Bronchial epithelial cell (primary cell): Measurements from ENCODE around the gene PIP5KL1. TPM values are rescaled to one million over a fixed set of nuclear protein-coding genes. Genes with fewer than 3 reads are reported as not detected.

Experiments
- DNase-seq: peaks from one replicate; pipeline ENCODE4 v3.0.0-alpha.2; 2010; ENCODE audit warnings: low read depth
- FAIRE-seq: peaks from 2 replicates; lab custom pipeline; 2011; peaks lifted over from hg19 to GRCh38; lab: Jason Lieb, UNC
- H3K27me3 ChIP-seq: 2 replicates; pipeline ENCODE4 v1.5.1; 2011; ENCODE audit warnings: low read length; ENCODE audit not compliant: control insufficient read depth, insufficient read depth
- H3K36me3 ChIP-seq: 2 replicates; pipeline ENCODE4 v1.5.1; 2011; ENCODE audit warnings: low read length; ENCODE audit not compliant: control insufficient read depth, insufficient read depth
- H3K4me3 ChIP-seq: 2 replicates; pipeline ENCODE4 v1.5.1; 2011; ENCODE audit warnings: mild to moderate bottlenecking, low read depth, low read length, control low read depth
- CTCF ChIP-seq: IDR thresholded peaks from 2 replicates; pipeline ENCODE4 v1.5.1; 2011; ENCODE audit warnings: mild to moderate bottlenecking, moderate library complexity, low read length, control low read depth, inconsistent platforms; ENCODE audit not compliant: insufficient read depth, severe bottlenecking
- total RNA-seq: library from RNA; depleted of rRNA; stranded (reverse); fragments of >200 nt; gene quantifications from 2 replicates; pipeline ENCODE4 v1.2.1, GENCODE V29; 2014

PIP5KL1 gene
- total RNA-seq, 1 donor from 2014 or later: 2.1 TPM

- FAIRE-seq (no peak), DNase-seq (no peak)
- Histone ChIP-seq H3K4me3 (no peak overlapping the region), H3K27me3 (no peaks in the 10 kb centered on the region), H3K36me3 (no peaks in the 10 kb centered on the region)
- no peak for TF ChIP-seq CTCF
These were observed 51.8 kb downstream of the PIP5KL1 start for GRCh38 chr9:127878652-127879390.

- FAIRE-seq (no peak), DNase-seq (no peak)
- no peak for TF ChIP-seq CTCF
- Histone ChIP-seq H3K4me3 (peak overlapping the region; percentile 48), H3K36me3 (no peaks in the 10 kb centered on the region), H3K27me3 (no peaks in the 10 kb centered on the region)
These were observed 52.5 kb downstream of the PIP5KL1 start for GRCh38 chr9:127878001-127878651.

- FAIRE-seq (no peak), DNase-seq (no peak)
- H3K27me3 ChIP-seq: no peaks in the 10 kb centered on the region
- H3K36me3 ChIP-seq: peaks cover 3% of the 10 kb centered on the region
- peak within 1 kb of the TSS; percentile 48 for H3K4me3 ChIP-seq
- TF ChIP-seq CTCF: no peak
These were observed 53.0 kb downstream of the PIP5KL1 start, which contains the start of gene AK1 for GRCh38 chr9:127877566-127877998. Gene AK1, minus strand, starts transcription at chr9:127877675. Its CDS starts 3,058 bp downstream, at chr9:127874617.

GRCh38 chr9:127876764-127877562, 53.6 kb downstream of the PIP5KL1 start:
- Histone ChIP-seq H3K36me3 (peaks cover 5% of the 10 kb centered on the region), H3K27me3 (no peaks in the 10 kb centered on the region), H3K4me3 (peak overlapping the region; percentile 48)
- DNase-seq: no peak
- no peak for TF ChIP-seq CTCF
- FAIRE-seq: no peak

GRCh38 chr9:127876026-127876763, 54.4 kb downstream of the PIP5KL1 start:
- Histone ChIP-seq H3K36me3 (peaks cover 5% of the 10 kb centered on the region), H3K27me3 (no peaks in the 10 kb centered on the region), H3K4me3 (no peak overlapping the region)
- DNase-seq (no peak), FAIRE-seq (no peak)
- TF ChIP-seq CTCF: no peak
